Fibroblast of the aortic adventitia (primary cell): ENCODE results near the gene SEZ6L. TPM values are rescaled to one million over a fixed set of nuclear protein-coding genes. Genes with fewer than 3 reads are reported as not detected.
A peak's percentile ranks its signal among the peaks of the same experiment; 100 is the strongest.

Experiments used
- DNase-seq: peaks from one replicate; pipeline ENCODE4 v3.0.0-alpha.2; 2010; ENCODE audit warnings: low read depth
- H3K4me3 ChIP-seq: 2 replicates; pipeline ENCODE4 v1.5.1; 2011; ENCODE audit warnings: low read depth, mild to moderate bottlenecking, control low read depth, low read length, moderate library complexity
- CTCF ChIP-seq: IDR thresholded peaks from 2 replicates; pipeline ENCODE4 v1.5.1; 2011; ENCODE audit warnings: mild to moderate bottlenecking, low read length, control low read depth, inconsistent platforms; ENCODE audit not compliant: insufficient read depth
- total RNA-seq: library from RNA; depleted of rRNA; stranded (reverse); fragments of >200 nt; gene quantifications from 2 replicates; pipeline ENCODE4 v1.2.3, GENCODE V29; 2012; ENCODE audit warnings: low replicate concordance

The SEZ6L gene
- total RNA-seq, 1 donor: under 0.01 TPM

GRCh38 chr22:26330971-26331625 is 161.8 kb downstream of the SEZ6L start:
- DNase-seq: peak; percentile 38
- no peak overlapping the region for H3K4me3 ChIP-seq
- TF ChIP-seq CTCF: peak; percentile 78

- no peak for DNase-seq
- no peak for TF ChIP-seq CTCF
- no peak overlapping the region for H3K4me3 ChIP-seq
These were observed 164.0 kb downstream of the SEZ6L start for GRCh38 chr22:26333088-26333800.

GRCh38 chr22:26334232-26334631 is 165.0 kb downstream of the SEZ6L start:
- TF ChIP-seq CTCF: no peak
- DNase-seq: no peak
- no peak overlapping the region for H3K4me3 ChIP-seq

DNA sequence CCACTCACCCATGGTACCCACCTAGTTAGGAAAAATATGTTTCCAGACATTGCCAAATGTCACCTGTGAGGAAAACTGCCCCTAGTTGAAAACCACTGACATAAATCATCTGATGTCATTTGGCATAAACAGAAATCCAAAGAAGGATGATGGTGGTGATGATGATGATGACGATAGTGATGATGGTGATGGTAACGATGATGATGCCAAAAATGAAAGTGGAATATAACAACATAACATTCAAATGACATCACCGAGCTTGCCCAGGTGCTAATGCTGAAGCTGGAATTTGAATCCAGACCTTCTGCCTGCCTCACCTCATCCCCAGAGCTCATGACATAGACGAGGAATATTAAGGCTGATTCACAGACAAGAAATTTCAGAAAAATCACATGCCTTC is 167.5 kb downstream of the SEZ6L start:
- DNase-seq: no peak
- TF ChIP-seq CTCF: no peak
- no peak overlapping the region for H3K4me3 ChIP-seq

DNA sequence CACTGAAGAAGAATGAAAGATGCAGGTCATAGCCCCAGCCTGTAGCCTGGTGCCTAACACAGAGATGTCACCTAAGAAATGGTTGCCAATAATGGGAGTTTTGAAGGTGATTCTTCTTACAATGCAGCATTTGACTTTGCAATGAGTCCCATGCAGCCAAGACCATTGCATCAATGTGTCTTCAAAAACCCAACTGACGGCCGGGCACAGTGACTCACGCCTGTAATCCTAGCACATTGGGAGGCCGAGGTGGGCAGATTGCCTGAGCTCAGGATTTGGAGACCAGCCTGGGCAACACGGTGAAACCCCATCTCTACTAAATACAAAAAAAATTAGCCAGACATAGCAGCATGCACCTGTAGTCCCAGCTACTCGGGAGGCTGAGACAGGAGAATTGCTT is 170.5 kb downstream of the SEZ6L start:
- no peak for TF ChIP-seq CTCF
- H3K4me3 ChIP-seq: no peak overlapping the region
- no peak for DNase-seq

DNA sequence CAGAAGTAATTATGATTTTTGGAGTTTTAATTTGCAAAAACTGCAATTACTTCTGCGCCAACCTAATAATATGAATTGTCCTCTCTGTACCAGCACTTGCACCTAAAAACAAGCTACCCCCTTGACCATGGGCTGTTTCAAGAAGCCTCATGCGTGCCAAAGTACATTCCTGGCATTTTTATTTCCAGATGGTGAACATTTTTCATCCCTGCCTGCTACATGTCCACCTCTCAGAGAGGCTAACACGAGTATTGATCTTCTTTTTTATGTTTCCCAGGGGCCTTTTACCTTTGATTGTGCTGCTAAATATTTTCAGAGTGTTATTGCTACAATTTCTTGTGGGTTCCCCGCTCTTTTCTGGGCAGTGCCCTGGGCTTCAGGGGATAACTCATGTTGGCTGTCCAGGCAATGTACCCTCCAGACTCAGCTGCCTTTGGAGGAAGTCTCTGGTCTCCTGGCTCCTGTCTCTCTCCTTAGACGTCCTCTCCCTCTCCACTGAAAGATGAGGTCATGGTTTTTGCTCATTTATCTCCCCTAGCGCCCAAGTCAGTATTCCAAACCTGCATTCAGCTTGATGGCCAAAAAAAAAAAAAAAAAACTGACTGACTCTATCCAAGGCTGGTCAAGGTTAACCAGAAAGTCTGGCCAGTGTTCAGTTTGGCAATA is 173.6 kb downstream of the SEZ6L start:
- TF ChIP-seq CTCF: no peak
- no peak for DNase-seq
- no peak overlapping the region for H3K4me3 ChIP-seq
